H1 (cell line): ENCODE data around the gene TBC1D22A. TPM values are rescaled to one million over a fixed set of nuclear protein-coding genes. Genes with fewer than 3 reads are reported as not detected.

Source experiments
- CTCF ChIA-PET: fragments of 300-600 bp; sonication (Branson Sonifier 250); formaldehyde crosslinking; loops from one replicate; lab custom pipeline; 2021; ENCODE audit not compliant: partially characterized antibody; lab: Charles Lee
- POLR2A ChIA-PET: fragments of 300-600 bp; sonication (Branson Sonifier 250); formaldehyde crosslinking; loops from one replicate; lab custom pipeline; 2021; ENCODE audit warnings: inconsistent platforms; ENCODE audit not compliant: partially characterized antibody; lab: Charles Lee
- DNase-seq, 2 experiments: peaks; one replicate each; pipeline versions ENCODE4 v3.0.0 to v3.0.0-alpha.2; 2010 to 2022; ENCODE audit warnings: low spot score in 2 of 2, low read depth in 1 of 2, mixed read lengths in 1 of 2
- FAIRE-seq: peaks from 2 replicates; lab custom pipeline; 2011; peaks lifted over from hg19 to GRCh38; lab: Jason Lieb, UNC
- H2AFZ ChIP-seq: 2 replicates; pipeline ENCODE4 v1.8.1; 2012; ENCODE audit warnings: low read length, inconsistent platforms
- H2AK5ac ChIP-seq: 2 replicates; pipeline ENCODE4 v1.6.1; 2013; ENCODE audit warnings: low read depth, low read length
- H2BK120ac ChIP-seq: replicated peaks from 2 replicates; pipeline ENCODE3; 2013; ENCODE audit warnings: low read depth, low read length, inconsistent platforms
- H2BK12ac ChIP-seq: 2 replicates; pipeline ENCODE4 v1.6.1; 2013; ENCODE audit warnings: low read depth, low read length
- H2BK15ac ChIP-seq: 2 replicates; pipeline ENCODE4 v1.6.1; 2013; ENCODE audit warnings: low read length
- H2BK20ac ChIP-seq: 2 replicates; pipeline ENCODE4 v1.6.1; 2013; ENCODE audit warnings: low read length
- H2BK5ac ChIP-seq: 2 replicates; pipeline ENCODE4 v1.6.1; 2013; ENCODE audit warnings: low read depth, low read length
- H3K14ac ChIP-seq: 2 replicates; pipeline ENCODE4 v1.6.1; 2013; ENCODE audit warnings: inconsistent platforms; ENCODE audit not compliant: insufficient read length
- H3K18ac ChIP-seq: 2 replicates; pipeline ENCODE4 v1.6.1; 2013; ENCODE audit warnings: low read length; ENCODE audit errors: extremely low read depth
- H3K23ac ChIP-seq: 2 replicates; pipeline ENCODE4 v1.6.1; 2013; ENCODE audit warnings: inconsistent platforms; ENCODE audit not compliant: insufficient read length
- H3K23me2 ChIP-seq: 2 replicates; pipeline ENCODE4 v1.6.1; 2013; ENCODE audit warnings: low read depth, low read length
- H3K27ac ChIP-seq: 2 replicates; pipeline ENCODE4 v1.6.1; 2011; ENCODE audit warnings: low read depth, low read length, inconsistent platforms
- H3K27me3 ChIP-seq, 4 experiments: replicated peaks in 1 of 4; 1 replicate in 1 of 4; 2 replicates in 3 of 4; pipeline versions ENCODE4 v1.6.1 to v1.8.1; 2011 to 2013; ENCODE audit warnings: low read length in 3 of 4, mild to moderate bottlenecking in 3 of 4, inconsistent platforms in 2 of 4, mixed read lengths in 2 of 4, moderate library complexity in 1 of 4; ENCODE audit not compliant: control insufficient read depth in 3 of 4, insufficient read depth in 3 of 4; ENCODE audit errors: extremely low read depth in 1 of 4
- H3K36me3 ChIP-seq, 4 experiments: 2 replicates each; pipeline versions ENCODE4 v1.6.1 to v1.8.1; 2011 to 2013; ENCODE audit warnings: mild to moderate bottlenecking in 4 of 4, low read length in 3 of 4, moderate library complexity in 2 of 4, control low read depth in 1 of 4, inconsistent platforms in 1 of 4; ENCODE audit not compliant: insufficient read depth in 4 of 4, control insufficient read depth in 2 of 4
- H3K4ac ChIP-seq: replicated peaks from 2 replicates; pipeline ENCODE3; 2013; ENCODE audit warnings: low read length, low read depth, mixed read lengths, inconsistent platforms; ENCODE audit not compliant: insufficient read length
- H3K4me1 ChIP-seq, 4 experiments: replicated peaks in 1 of 4; 1 replicate in 1 of 4; 2 replicates in 3 of 4; pipeline versions ENCODE4 v1.6.1 to v1.8.1; 2011 to 2013; ENCODE audit warnings: low read length in 3 of 4, inconsistent platforms in 2 of 4, mixed read lengths in 1 of 4; ENCODE audit not compliant: insufficient read depth in 4 of 4, control insufficient read depth in 3 of 4
- H3K4me2 ChIP-seq, 2 experiments: 2 replicates each; pipeline versions ENCODE4 v1.6.1 to v1.8.1; 2011 to 2013; ENCODE audit warnings: low read depth in 2 of 2, low read length in 2 of 2, control low read depth in 1 of 2, inconsistent platforms in 1 of 2, mild to moderate bottlenecking in 1 of 2; ENCODE audit not compliant: insufficient read depth in 1 of 2
- H3K4me3 ChIP-seq, 4 experiments: fragments of 200-600, 300-600 bp in 1 of 4; sonication (generic), shearing (Covaris generic), sonication (Bioruptor Twin) in 1 of 4; 2 replicates each; pipeline versions ENCODE4 v1.5.1 to v1.8.1; 2011 to 2016; ENCODE audit warnings: low read length in 4 of 4, low read depth in 3 of 4, control low read depth in 2 of 4, inconsistent platforms in 2 of 4, mild to moderate bottlenecking in 2 of 4, mixed read lengths in 1 of 4, moderate library complexity in 1 of 4; ENCODE audit not compliant: insufficient read depth in 2 of 4; ENCODE audit errors: extremely low read depth in 1 of 4
- H3K56ac ChIP-seq: replicated peaks from 2 replicates; pipeline ENCODE3; 2013; ENCODE audit warnings: low read depth, mild to moderate bottlenecking, mixed read lengths, low read length, inconsistent platforms; ENCODE audit not compliant: insufficient read length
- H3K79me1 ChIP-seq: 2 replicates; pipeline ENCODE4 v1.6.1; 2013; ENCODE audit warnings: low read depth, low read length, control low read depth
- H3K79me2 ChIP-seq, 2 experiments: 2 replicates each; pipeline versions ENCODE4 v1.6.1 to v1.8.1; 2012 to 2013; ENCODE audit warnings: low read length in 2 of 2, mild to moderate bottlenecking in 2 of 2, inconsistent platforms in 1 of 2; ENCODE audit not compliant: insufficient read depth in 2 of 2, control insufficient read depth in 1 of 2
- H3K9ac ChIP-seq, 4 experiments: replicated peaks in 1 of 4; 1 replicate in 1 of 4; 2 replicates in 3 of 4; pipeline versions ENCODE4 v1.6.1 to v1.8.1; 2011 to 2013; ENCODE audit warnings: low read depth in 3 of 4, low read length in 3 of 4, control low read depth in 2 of 4, mild to moderate bottlenecking in 2 of 4, moderate library complexity in 2 of 4, inconsistent platforms in 1 of 4; ENCODE audit errors: extremely low read depth in 1 of 4
- H3K9me3 ChIP-seq, 2 experiments: 2 replicates each; pipeline versions ENCODE4 v1.6.1 to v1.8.1; 2012 to 2013; ENCODE audit warnings: mild to moderate bottlenecking in 2 of 2, moderate library complexity in 2 of 2, control low read depth in 1 of 2, inconsistent platforms in 1 of 2, low read depth in 1 of 2, low read length in 1 of 2, mixed read lengths in 1 of 2; ENCODE audit not compliant: insufficient read depth in 2 of 2
- H4K20me1 ChIP-seq, 2 experiments: replicated peaks in 1 of 2; 2 replicates each; pipeline versions ENCODE3 to v1.8.1; 2011 to 2013; ENCODE audit warnings: inconsistent platforms in 2 of 2, low read length in 2 of 2, mild to moderate bottlenecking in 1 of 2; ENCODE audit not compliant: insufficient read depth in 2 of 2, control insufficient read depth in 1 of 2
- H4K5ac ChIP-seq: 2 replicates; pipeline ENCODE4 v1.6.1; 2013; ENCODE audit warnings: low read length, low read depth, mixed read lengths, inconsistent platforms; ENCODE audit not compliant: insufficient read length
- H4K8ac ChIP-seq: 2 replicates; pipeline ENCODE4 v1.8.0; 2013; ENCODE audit warnings: mild to moderate bottlenecking, moderate library complexity, low read length, inconsistent platforms; ENCODE audit not compliant: insufficient read depth; ENCODE audit errors: extremely low read depth
- H4K91ac ChIP-seq: replicated peaks from 2 replicates; pipeline ENCODE3; 2013; ENCODE audit warnings: low read length, mixed read lengths, inconsistent platforms; ENCODE audit not compliant: insufficient read length
- CBX5 ChIP-seq: fragments of 300-800, 300-1000 bp; sonication (generic); IDR thresholded peaks from 2 replicates; pipeline ENCODE4 v1.7.1; 2016; ENCODE audit warnings: antibody characterized with exemption, low read length, low read depth
- CEBPB ChIP-seq: IDR thresholded peaks from 2 replicates; pipeline ENCODE4 v1.6.1; 2012; ENCODE audit warnings: low read depth, low read length
- CHD1 ChIP-seq: IDR thresholded peaks from 2 replicates; pipeline ENCODE4 v1.6.1; 2012; ENCODE audit warnings: low read depth, low read length, improper control_type of control experiment
- EGR1 ChIP-seq: IDR thresholded peaks from 2 replicates; pipeline ENCODE4 v1.6.1; 2011; ENCODE audit warnings: low read depth, low read length, borderline replicate concordance
- JUN ChIP-seq: IDR thresholded peaks from 2 replicates; pipeline ENCODE4 v1.6.1; 2011; ENCODE audit warnings: low read depth, mild to moderate bottlenecking, improper control_type of control experiment, low read length
- JUND ChIP-seq: IDR thresholded peaks from 2 replicates; pipeline ENCODE4 v1.6.1; 2011; ENCODE audit warnings: mild to moderate bottlenecking, improper control_type of control experiment, low read length
- KDM1A ChIP-seq: fragments of 200-600, 300-600 bp; sonication (generic); IDR thresholded peaks from 2 replicates; pipeline ENCODE4 v1.7.1; 2016; ENCODE audit warnings: mild to moderate bottlenecking, low read length, borderline replicate concordance
- NANOG ChIP-seq: IDR thresholded peaks from 2 replicates; pipeline ENCODE4 v1.6.1; 2011; ENCODE audit warnings: low read length, low read depth, mild to moderate bottlenecking, inconsistent platforms; ENCODE audit not compliant: insufficient read depth, poor library complexity, severe bottlenecking
- POLR2A ChIP-seq, 2 experiments: IDR thresholded peaks; 1 replicate in 1 of 2; 2 replicates in 1 of 2; pipeline ENCODE4 v1.6.1; 2011; ENCODE audit warnings: low read depth in 2 of 2, low read length in 2 of 2, mild to moderate bottlenecking in 2 of 2; ENCODE audit errors: control extremely low read depth in 1 of 2
- RFX5 ChIP-seq: IDR thresholded peaks from 2 replicates; pipeline ENCODE4 v1.6.1; 2011; ENCODE audit warnings: low read depth, low read length, improper control_type of control experiment, borderline replicate concordance
- RNF2 ChIP-seq: fragments of 200-900, 300-1000 bp; sonication (generic); IDR thresholded peaks from 2 replicates; pipeline ENCODE4 v1.7.1; 2016; ENCODE audit warnings: borderline replicate concordance, low read depth, mild to moderate bottlenecking, antibody characterized with exemption, low read length; ENCODE audit not compliant: poor library complexity, severe bottlenecking; ENCODE audit errors: missing control alignments
- SIRT6 ChIP-seq: IDR thresholded peaks from one replicate; pipeline ENCODE4 v1.7.1; 2012; ENCODE audit warnings: low read length, inconsistent platforms
- SP1 ChIP-seq: IDR thresholded peaks from 2 replicates; pipeline ENCODE4 v1.6.1; 2011; ENCODE audit warnings: low read depth, low read length
- SP2 ChIP-seq: IDR thresholded peaks from 2 replicates; pipeline ENCODE4 v1.6.1; 2012; ENCODE audit warnings: mild to moderate bottlenecking, low read length, inconsistent platforms
- SP4 ChIP-seq: IDR thresholded peaks from 2 replicates; pipeline ENCODE4 v1.6.1; 2012; ENCODE audit warnings: low read length, inconsistent platforms
- TAF1 ChIP-seq: IDR thresholded peaks from 2 replicates; pipeline ENCODE4 v1.6.1; 2011; ENCODE audit warnings: mild to moderate bottlenecking, low read depth, low read length
- TEAD4 ChIP-seq: IDR thresholded peaks from 2 replicates; pipeline ENCODE4 v1.6.1; 2012; ENCODE audit warnings: low read depth, low read length, inconsistent platforms, mixed read lengths
- WGBS, 2 experiments: shearing (Covaris generic) in 1 of 2; methylation state at CpG; one replicate each; pipeline versions ENCODE4 v1.1.6 to v1.1.7; 2013 to 2015; ENCODE audit warnings: low lambda C conversion rate in 2 of 2, mixed read lengths in 2 of 2, inconsistent platforms in 1 of 2, low coverage in 1 of 2, missing lambda C conversion rate in 1 of 2; ENCODE audit not compliant: insufficient replicate concordance in 2 of 2, insufficient coverage in 1 of 2, insufficient read length in 1 of 2; ENCODE audit errors: extremely low coverage in 1 of 2, missing lambda C conversion rate in 1 of 2; 5-methylcytosine and 5-hydroxymethylcytosine counted together
- polyA plus RNA-seq, 7 experiments: library from polyadenylated mRNA; depleted of rRNA in 3 of 7; stranded (reverse) in 5 of 7; unstranded in 2 of 7; fragments of >200 nt in 5 of 7; fragments of 200-250 nt in 2 of 7; gene quantifications; 1 replicate in 5 of 7; 2 replicates in 1 of 7; 4 replicates in 1 of 7; pipeline versions ENCODE4 v1.2.1 to v1.2.3, GENCODE V29; 2011 to 2013; ENCODE audit warnings: missing spikeins in 2 of 7, mixed read lengths in 2 of 7
- total RNA-seq: library from RNA; stranded (reverse); fragmentation: NEBNext Ultra II Directional; extraction: Animal tissue kit (Norgen Biotek cat#: 25700); gene quantifications from 2 replicates; pipeline ENCODE4 v1.2.1, GENCODE V29; 2021

Gene TBC1D22A
- total and polyA plus RNA-seq, 2 of the 8 experiments (the other 6 are each of a cell fraction or from before 2014, with no cell fraction given) = 11.9 to 18.4 TPM

DNA sequence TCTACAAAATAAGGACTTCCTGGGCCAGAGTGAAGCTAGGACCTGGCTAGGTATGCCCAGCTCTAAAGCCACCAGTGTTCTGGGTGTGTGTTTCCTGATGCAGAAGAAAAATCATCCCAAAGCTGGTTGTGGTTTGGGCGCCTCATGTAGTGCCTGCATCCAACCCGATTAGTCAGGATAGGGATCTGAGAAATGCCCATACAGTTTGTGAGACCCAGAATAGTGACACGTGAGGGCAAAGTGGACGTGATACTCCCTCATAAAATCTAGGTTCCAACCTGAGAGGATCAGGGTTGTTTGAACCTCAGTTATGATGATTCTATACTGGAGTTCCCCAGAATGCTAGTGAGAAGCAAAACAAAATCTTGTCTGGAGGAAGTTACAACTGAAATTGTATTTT, 238.4 kb downstream of the TBC1D22A start:
- Histone ChIP-seq H4K91ac (no peak overlapping the region), H4K5ac (no peak overlapping the region), H2AFZ (no peak overlapping the region), H3K9me3 (no peaks in the 10 kb centered on the region), H3K27ac (no peak overlapping the region), H3K23ac (no peak overlapping the region), H3K36me3 (no peaks in the 10 kb centered on the region), H2BK15ac (no peak overlapping the region), H3K79me1 (peaks cover 6% of the 10 kb centered on the region; the same call in 1 of the 2 replicates), H3K9ac (no peak overlapping the region), H3K4me2 (no peak overlapping the region), H2BK120ac (no peak overlapping the region), H3K23me2 (peaks cover 10% of the 10 kb centered on the region; the same call in 1 of the 2 replicates), H3K27me3 (no peaks in the 10 kb centered on the region), H4K8ac (no peak overlapping the region), H3K4me1 (no peaks in the 10 kb centered on the region), H4K20me1 (peaks cover 2 to 4% of the 10 kb centered on the region in 2 experiments), H3K4me3 (no peak overlapping the region), H3K79me2 (no peaks in the 10 kb centered on the region), H3K18ac (no peak overlapping the region), H2BK20ac (no peak overlapping the region), H3K4ac (no peak overlapping the region), H2BK12ac (no peak overlapping the region), H3K56ac (no peak overlapping the region), H3K14ac (no peak overlapping the region), H2AK5ac (no peak overlapping the region), H2BK5ac (no peak overlapping the region)
- CTCF ChIA-PET = no interaction called here
- POLR2A ChIA-PET = no interaction called here
- FAIRE-seq (no peak), DNase-seq (no peak)
- WGBS, 2 experiments = 95% methylated on average over 4 of the region's 4 CpGs; no CpG with 5 or more reads in 1 of the 2 experiments
- TF ChIP-seq TAF1 (no peak), CBX5 (no peak), JUND (no peak), RNF2 (no peak), SIRT6 (no peak), EGR1 (no peak), SP1 (no peak), CHD1 (no peak), SP4 (no peak), SP2 (no peak), TEAD4 (no peak), POLR2A (IDR thresholded peaks at IDR 0.05; ENCODE audit: control extremely low read depth in 1 of 2, low read depth in 2 of 2, low read length in 2 of 2) (no peak), KDM1A (no peak), NANOG (no peak), JUN (no peak), CEBPB (no peak), RFX5 (no peak)
